Measurements from ENCODE around the gene ADSS1.

- TF ChIP-seq CTCF (IDR thresholded peaks at IDR 0.05) (no peak), POLR2A (IDR thresholded peaks at IDR 0.05) (no peak), POLR2AphosphoS5 (IDR thresholded peaks at IDR 0.05) (no peak)
Measured at GRCh38 chr14:104729835-104730181, 5.8 kb downstream of the ADSS1 start.

Measured in suprapubic skin (tissue), 4 donors.